HuH-7 (cell line): Measurements from ENCODE around the gene WSCD1.

Experiments used
- DNase-seq: peaks from one replicate; pipeline ENCODE4 v3.0.0; 2011; ENCODE audit warnings: low spot score

Gene WSCD1

GRCh38 chr17:6069539-6070429 lies at the start of gene WSCD1:
Gene WSCD1, plus strand, starts transcription at chr17:6070379. Its CDS starts 10,280 bp downstream, at chr17:6080659.
- peak; percentile 45 for DNase-seq

- DNase-seq: no peak
These were observed 49.2 kb upstream of the WSCD1 start for GRCh38 chr17:6021011-6021400.

GRCh38 chr17:6021627-6022026 lies 48.6 kb upstream of the WSCD1 start:
- DNase-seq: no peak

GRCh38 chr17:6023036-6023831 lies 46.9 kb upstream of the WSCD1 start:
- DNase-seq: no peak

- DNase-seq: no peak
These were observed 45.6 kb upstream of the WSCD1 start for GRCh38 chr17:6024576-6024975.

- DNase-seq: no peak
These were observed 42.7 kb upstream of the WSCD1 start for GRCh38 chr17:6027342-6028024.

GRCh38 chr17:6028294-6028693 lies 41.9 kb upstream of the WSCD1 start:
- no peak for DNase-seq

- DNase-seq: no peak
These were observed 34.3 kb upstream of the WSCD1 start for GRCh38 chr17:6035801-6036394.

- peak; percentile 37 for DNase-seq
These were observed 29.7 kb upstream of the WSCD1 start for GRCh38 chr17:6040504-6040903.

- DNase-seq: no peak
These were observed 28.9 kb upstream of the WSCD1 start for GRCh38 chr17:6041246-6041645.

- DNase-seq: no peak
These were observed 26.8 kb upstream of the WSCD1 start for GRCh38 chr17:6043405-6043804.

- no peak for DNase-seq
These were observed 25.9 kb upstream of the WSCD1 start for GRCh38 chr17:6044261-6044660.

GRCh38 chr17:6045621-6046357 lies 24.4 kb upstream of the WSCD1 start:
- DNase-seq: no peak

GRCh38 chr17:6046431-6046830 lies 23.7 kb upstream of the WSCD1 start:
- DNase-seq: no peak

GRCh38 chr17:6046931-6047330 lies 23.2 kb upstream of the WSCD1 start:
- no peak for DNase-seq

GRCh38 chr17:6047966-6048365 lies 22.2 kb upstream of the WSCD1 start:
- no peak for DNase-seq

- DNase-seq: no peak
These were observed 21.7 kb upstream of the WSCD1 start for GRCh38 chr17:6048486-6048885.

- no peak for DNase-seq
These were observed 17.3 kb upstream of the WSCD1 start for GRCh38 chr17:6052926-6053325.

GRCh38 chr17:6054372-6054771 lies 15.8 kb upstream of the WSCD1 start:
- DNase-seq: no peak

GRCh38 chr17:6056104-6056503 lies 14.1 kb upstream of the WSCD1 start:
- no peak for DNase-seq

- DNase-seq: no peak
These were observed 12.6 kb upstream of the WSCD1 start for GRCh38 chr17:6057562-6057961.
